H9 (cell line): Measurements from ENCODE around the gene DLG2. TPM values are rescaled to one million over a fixed set of nuclear protein-coding genes. Genes with fewer than 3 reads are reported as not detected.

Experiments
- DNase-seq: peaks from one replicate; pipeline ENCODE4 v3.0.0-alpha.2; 2017
- H2AFZ ChIP-seq: one replicate; pipeline ENCODE4 v1.6.1; 2013; ENCODE audit warnings: mild to moderate bottlenecking, low read length, control low read depth, moderate library complexity
- H2AK5ac ChIP-seq: 2 replicates; pipeline ENCODE4 v1.6.1; 2013; ENCODE audit warnings: low read length, control low read depth, mixed read lengths; ENCODE audit not compliant: insufficient read length
- H2BK120ac ChIP-seq: one replicate; pipeline ENCODE4 v1.6.1; 2013; ENCODE audit warnings: low read depth, mild to moderate bottlenecking, low read length, control low read depth, inconsistent platforms; ENCODE audit not compliant: poor library complexity, severe bottlenecking
- H2BK12ac ChIP-seq: 2 replicates; pipeline ENCODE4 v1.6.1; 2013; ENCODE audit warnings: low read length, control low read depth, mixed read lengths, low read depth; ENCODE audit not compliant: insufficient read length
- H2BK15ac ChIP-seq: 2 replicates; pipeline ENCODE4 v1.6.1; 2013; ENCODE audit warnings: low read depth, low read length, control low read depth
- H2BK20ac ChIP-seq: one replicate; pipeline ENCODE4 v1.6.1; 2013; ENCODE audit warnings: low read depth, mild to moderate bottlenecking, low read length, control low read depth, inconsistent platforms; ENCODE audit not compliant: poor library complexity, severe bottlenecking
- H2BK5ac ChIP-seq: 2 replicates; pipeline ENCODE4 v1.6.1; 2013; ENCODE audit warnings: low read length, control low read depth, mixed read lengths; ENCODE audit not compliant: insufficient read length
- H3K14ac ChIP-seq: 2 replicates; pipeline ENCODE4 v1.6.1; 2013; ENCODE audit warnings: low read length, control low read depth; ENCODE audit not compliant: insufficient read depth
- H3K18ac ChIP-seq: 2 replicates; pipeline ENCODE4 v1.6.1; 2013; ENCODE audit warnings: low read depth, mild to moderate bottlenecking, mixed read lengths, low read length, control low read depth; ENCODE audit not compliant: insufficient read length
- H3K23ac ChIP-seq: 2 replicates; pipeline ENCODE4 v1.6.1; 2013; ENCODE audit warnings: low read length, control low read depth, mixed read lengths, low read depth; ENCODE audit not compliant: insufficient read length
- H3K23me2 ChIP-seq: 2 replicates; pipeline ENCODE4 v1.6.1; 2013; ENCODE audit warnings: low read depth, mild to moderate bottlenecking, mixed read lengths, low read length, control low read depth; ENCODE audit not compliant: insufficient read length, poor library complexity, severe bottlenecking
- H3K27ac ChIP-seq: 2 replicates; pipeline ENCODE4 v1.5.1; 2013; ENCODE audit warnings: low read length, control low read depth, mixed read lengths, low read depth; ENCODE audit not compliant: insufficient read length
- H3K27me3 ChIP-seq: 2 replicates; pipeline ENCODE4 v1.6.1; 2013; ENCODE audit warnings: low read length, control low read depth, inconsistent platforms; ENCODE audit not compliant: insufficient read depth
- H3K4ac ChIP-seq: 2 replicates; pipeline ENCODE4 v1.6.1; 2013; ENCODE audit warnings: low read depth, mild to moderate bottlenecking, control low read depth, inconsistent platforms, low read length, moderate library complexity
- H3K4me1 ChIP-seq: 2 replicates; pipeline ENCODE4 v1.6.1; 2013; ENCODE audit warnings: low read length, control low read depth, inconsistent platforms; ENCODE audit not compliant: insufficient read depth
- H3K4me2 ChIP-seq: 2 replicates; pipeline ENCODE4 v1.6.1; 2013; ENCODE audit warnings: low read length, control low read depth, mixed read lengths; ENCODE audit not compliant: insufficient read length, insufficient read depth
- H3K56ac ChIP-seq: 2 replicates; pipeline ENCODE4 v1.6.1; 2013; ENCODE audit warnings: low read depth, mild to moderate bottlenecking, mixed read lengths, low read length, control low read depth; ENCODE audit not compliant: insufficient read length
- H3K79me1 ChIP-seq: 2 replicates; pipeline ENCODE4 v1.6.1; 2013; ENCODE audit warnings: low read depth, mild to moderate bottlenecking, moderate library complexity, low read length, control low read depth, inconsistent platforms; ENCODE audit not compliant: insufficient read depth, poor library complexity, severe bottlenecking
- H3K79me2 ChIP-seq: 2 replicates; pipeline ENCODE4 v1.6.1; 2013; ENCODE audit warnings: low read length, control low read depth, inconsistent platforms; ENCODE audit not compliant: insufficient read depth
- H3K9ac ChIP-seq: 2 replicates; pipeline ENCODE4 v1.6.1; 2013; ENCODE audit warnings: low read length, control low read depth, mixed read lengths; ENCODE audit not compliant: insufficient read length; ENCODE audit errors: extremely low read depth
- H3K9me3 ChIP-seq: one replicate; pipeline ENCODE4 v1.6.1; 2013; ENCODE audit warnings: low read depth, low read length, inconsistent platforms; ENCODE audit not compliant: control insufficient read depth
- H3T11ph ChIP-seq: one replicate; pipeline ENCODE4 v1.6.1; 2013; ENCODE audit warnings: mild to moderate bottlenecking, low read length, control low read depth, inconsistent platforms
- H4K20me1 ChIP-seq: one replicate; pipeline ENCODE4 v1.6.1; 2013; ENCODE audit not compliant: control insufficient read depth, insufficient read length, insufficient read depth
- H4K5ac ChIP-seq: 2 replicates; pipeline ENCODE4 v1.6.1; 2013; ENCODE audit warnings: low read depth, mild to moderate bottlenecking, mixed read lengths, low read length, control low read depth; ENCODE audit not compliant: insufficient read length
- H4K8ac ChIP-seq: replicated peaks from 2 replicates; pipeline ENCODE4 v1.6.1; 2013; ENCODE audit warnings: low read length, control low read depth, mixed read lengths, low read depth; ENCODE audit not compliant: insufficient read length
- H4K91ac ChIP-seq: 2 replicates; pipeline ENCODE4 v1.6.1; 2013; ENCODE audit warnings: low read depth, mild to moderate bottlenecking, moderate library complexity, mixed read lengths, low read length, control low read depth; ENCODE audit not compliant: insufficient read length
- H3K27ac Mint-ChIP-seq, 3 experiments: 2 replicates in 2 of 3; 3 replicates in 1 of 3; pipeline ENCODE4 v1.8.0; 2020 to 2021; ENCODE audit warnings: mixed read lengths in 3 of 3, mild to moderate bottlenecking in 1 of 3, moderate library complexity in 1 of 3
- H3K27me3 Mint-ChIP-seq: 2 replicates; pipeline ENCODE4 v1.8.0; 2021; ENCODE audit warnings: low read depth, mild to moderate bottlenecking, moderate library complexity, mixed read lengths
- H3K36me3 Mint-ChIP-seq, 3 experiments: 2 replicates in 2 of 3; 3 replicates in 1 of 3; pipeline ENCODE4 v1.8.0; 2020 to 2021; ENCODE audit warnings: low read depth in 3 of 3, mixed read lengths in 3 of 3; ENCODE audit not compliant: insufficient read depth in 1 of 3
- H3K4me1 Mint-ChIP-seq, 2 experiments: 2 replicates each; pipeline ENCODE4 v1.8.0; 2020; ENCODE audit warnings: mixed read lengths in 2 of 2
- H3K4me3 Mint-ChIP-seq, 2 experiments: 2 replicates in 1 of 2; 3 replicates in 1 of 2; pipeline ENCODE4 v1.8.0; 2020 to 2021; ENCODE audit warnings: mild to moderate bottlenecking in 2 of 2, mixed read lengths in 2 of 2, moderate library complexity in 1 of 2
- H3K9me3 Mint-ChIP-seq, 2 experiments: 2 replicates in 1 of 2; 3 replicates in 1 of 2; pipeline ENCODE4 v1.8.0; 2020; ENCODE audit warnings: mild to moderate bottlenecking in 2 of 2, mixed read lengths in 2 of 2, moderate library complexity in 1 of 2
- WGBS: extraction: QIAGEN DNeasy Blood & Tissue Kit; methylation state at CpG from one replicate; pipeline ENCODE4 v1.1.7; 2013; ENCODE audit warnings: missing lambda C conversion rate, low lambda C conversion rate, mixed read lengths; ENCODE audit not compliant: insufficient read length; ENCODE audit errors: extremely low coverage; 5-methylcytosine and 5-hydroxymethylcytosine counted together
- total RNA-seq: library from RNA; stranded (reverse); gene quantifications from 2 replicates; pipeline ENCODE4 v1.2.1, GENCODE V29; 2021
- TF ChIP-seq, protein P1 (sequence below): fragments of 200-600 bp; sonication (generic); conservative IDR thresholded peaks from 3 replicates; pipeline ENCODE4 v1.8.0; 2021; ENCODE audit warnings: antibody characterized with exemption, mild to moderate bottlenecking

DLG2 gene
- total RNA-seq, 1 experiment from 2014 or later = 8.0 TPM

DNA sequence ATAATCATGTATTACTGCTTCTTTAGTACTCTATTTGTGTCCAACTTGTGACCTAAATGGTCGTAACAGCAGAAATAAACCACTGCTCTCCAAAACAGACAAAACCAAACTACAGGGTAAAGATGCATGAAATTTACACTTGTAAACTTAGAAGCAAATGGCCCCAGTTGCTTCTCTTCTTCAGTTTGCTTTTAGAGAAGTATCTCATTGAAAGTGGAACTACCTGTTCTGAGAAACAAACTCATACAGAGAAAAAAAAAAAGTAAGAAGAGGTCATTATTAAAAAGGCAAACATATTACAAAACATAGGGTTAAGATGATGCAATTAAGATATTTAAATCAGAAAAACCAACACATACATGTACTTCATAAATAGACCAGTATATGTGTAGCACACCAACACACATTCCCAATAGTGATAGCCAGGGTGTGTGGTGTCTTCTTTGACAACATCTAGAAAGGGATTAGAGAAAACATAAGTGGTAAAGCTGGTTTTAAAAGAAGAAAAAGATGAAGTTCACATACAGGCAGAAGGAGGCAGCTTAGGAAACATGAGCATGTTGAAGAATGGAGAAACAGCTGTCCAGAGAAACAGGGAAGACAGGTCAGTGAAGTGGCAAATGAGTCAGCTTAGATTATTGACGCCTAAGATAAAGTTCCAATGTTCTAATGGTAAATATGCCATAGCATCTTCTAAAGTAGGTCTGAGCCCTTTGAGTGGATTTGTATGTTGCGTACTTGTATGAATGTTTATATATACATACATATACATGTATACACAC, 1496.3 kb downstream of the DLG2 start:
- no peak overlapping the region for H4K5ac ChIP-seq
- H2AFZ ChIP-seq = no peak overlapping the region
- H3K4me1 Mint-ChIP-seq = peaks cover 2% of the 10 kb centered on the region in 2 experiments; a peak in 3 of 4 replicates
- TF ChIP-seq, protein P1, sequence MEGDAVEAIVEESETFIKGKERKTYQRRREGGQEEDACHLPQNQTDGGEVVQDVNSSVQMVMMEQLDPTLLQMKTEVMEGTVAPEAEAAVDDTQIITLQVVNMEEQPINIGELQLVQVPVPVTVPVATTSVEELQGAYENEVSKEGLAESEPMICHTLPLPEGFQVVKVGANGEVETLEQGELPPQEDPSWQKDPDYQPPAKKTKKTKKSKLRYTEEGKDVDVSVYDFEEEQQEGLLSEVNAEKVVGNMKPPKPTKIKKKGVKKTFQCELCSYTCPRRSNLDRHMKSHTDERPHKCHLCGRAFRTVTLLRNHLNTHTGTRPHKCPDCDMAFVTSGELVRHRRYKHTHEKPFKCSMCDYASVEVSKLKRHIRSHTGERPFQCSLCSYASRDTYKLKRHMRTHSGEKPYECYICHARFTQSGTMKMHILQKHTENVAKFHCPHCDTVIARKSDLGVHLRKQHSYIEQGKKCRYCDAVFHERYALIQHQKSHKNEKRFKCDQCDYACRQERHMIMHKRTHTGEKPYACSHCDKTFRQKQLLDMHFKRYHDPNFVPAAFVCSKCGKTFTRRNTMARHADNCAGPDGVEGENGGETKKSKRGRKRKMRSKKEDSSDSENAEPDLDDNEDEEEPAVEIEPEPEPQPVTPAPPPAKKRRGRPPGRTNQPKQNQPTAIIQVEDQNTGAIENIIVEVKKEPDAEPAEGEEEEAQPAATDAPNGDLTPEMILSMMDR = no peak
- H3K4me3 Mint-ChIP-seq = no peak overlapping the region
- no peak overlapping the region for H3T11ph ChIP-seq
- H3K23ac ChIP-seq = no peak overlapping the region
- no peak overlapping the region for H3K4me2 ChIP-seq
- H2BK5ac ChIP-seq = no peak overlapping the region
- no peaks in the 10 kb centered on the region for H4K20me1 ChIP-seq
- H2BK20ac ChIP-seq = no peak overlapping the region
- no peak overlapping the region for H3K27ac ChIP-seq
- no peak overlapping the region for H3K18ac ChIP-seq
- no peaks in the 10 kb centered on the region for H3K4me1 ChIP-seq
- no peaks in the 10 kb centered on the region for H3K23me2 ChIP-seq
- H4K8ac ChIP-seq = no peak overlapping the region
- H3K27ac Mint-ChIP-seq = no peak overlapping the region
- no peaks in the 10 kb centered on the region for H3K79me2 ChIP-seq
- H3K79me1 ChIP-seq = no peaks in the 10 kb centered on the region
- no peak overlapping the region for H4K91ac ChIP-seq
- no peak overlapping the region for H3K14ac ChIP-seq
- no peaks in the 10 kb centered on the region for H3K9me3 Mint-ChIP-seq
- H3K4ac ChIP-seq = no peak overlapping the region
- no peaks in the 10 kb centered on the region for H3K27me3 Mint-ChIP-seq
- WGBS = no CpG with 5 or more reads among the region's 3 CpGs
- no peak for DNase-seq
- H3K56ac ChIP-seq = no peak overlapping the region
- H2BK12ac ChIP-seq = no peak overlapping the region
- no peak overlapping the region for H2BK15ac ChIP-seq
- no peak overlapping the region for H2AK5ac ChIP-seq
- no peaks in the 10 kb centered on the region for H3K9me3 ChIP-seq
- no peaks in the 10 kb centered on the region for H3K27me3 ChIP-seq
- H2BK120ac ChIP-seq = no peak overlapping the region
- H3K9ac ChIP-seq = no peak overlapping the region
- no peaks in the 10 kb centered on the region for H3K36me3 Mint-ChIP-seq
